ENCODE measurements around the gene C11orf71. TPM values are rescaled to one million over a fixed set of nuclear protein-coding genes. Genes with fewer than 3 reads are reported as not detected.

Gene C11orf71
- total RNA-seq, 1 donor from 2014 or later = 8.8 TPM

DNA sequence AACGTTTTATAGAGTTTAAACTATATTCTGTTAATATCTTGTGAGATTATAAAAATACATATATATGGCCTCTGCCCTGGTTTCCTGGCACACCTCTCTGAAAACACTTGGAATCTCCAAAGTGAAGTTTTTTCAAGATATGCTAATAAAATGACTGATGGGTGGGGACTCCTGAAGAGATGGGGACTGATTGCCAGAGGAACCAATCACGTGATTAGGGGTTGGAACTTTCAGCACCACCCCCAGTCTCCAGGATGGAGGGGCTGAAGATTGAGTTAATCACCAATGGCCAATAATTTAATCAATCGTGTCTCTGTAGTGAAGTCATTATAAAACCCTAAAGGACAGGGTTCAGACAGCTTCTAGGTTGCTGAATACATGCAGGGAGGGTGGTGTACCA is 37.4 kb downstream of the C11orf71 start:
- no peaks in the 10 kb centered on the region for H3K36me3 Mint-ChIP-seq
- no peak overlapping the region for H3K4me3 Mint-ChIP-seq
- peaks cover 7% of the 10 kb centered on the region for H3K9me3 Mint-ChIP-seq
- TF ChIP-seq, protein P1, sequence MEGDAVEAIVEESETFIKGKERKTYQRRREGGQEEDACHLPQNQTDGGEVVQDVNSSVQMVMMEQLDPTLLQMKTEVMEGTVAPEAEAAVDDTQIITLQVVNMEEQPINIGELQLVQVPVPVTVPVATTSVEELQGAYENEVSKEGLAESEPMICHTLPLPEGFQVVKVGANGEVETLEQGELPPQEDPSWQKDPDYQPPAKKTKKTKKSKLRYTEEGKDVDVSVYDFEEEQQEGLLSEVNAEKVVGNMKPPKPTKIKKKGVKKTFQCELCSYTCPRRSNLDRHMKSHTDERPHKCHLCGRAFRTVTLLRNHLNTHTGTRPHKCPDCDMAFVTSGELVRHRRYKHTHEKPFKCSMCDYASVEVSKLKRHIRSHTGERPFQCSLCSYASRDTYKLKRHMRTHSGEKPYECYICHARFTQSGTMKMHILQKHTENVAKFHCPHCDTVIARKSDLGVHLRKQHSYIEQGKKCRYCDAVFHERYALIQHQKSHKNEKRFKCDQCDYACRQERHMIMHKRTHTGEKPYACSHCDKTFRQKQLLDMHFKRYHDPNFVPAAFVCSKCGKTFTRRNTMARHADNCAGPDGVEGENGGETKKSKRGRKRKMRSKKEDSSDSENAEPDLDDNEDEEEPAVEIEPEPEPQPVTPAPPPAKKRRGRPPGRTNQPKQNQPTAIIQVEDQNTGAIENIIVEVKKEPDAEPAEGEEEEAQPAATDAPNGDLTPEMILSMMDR (IDR thresholded peaks at IDR 0.05; ENCODE audit: unreplicated experiment) = no peak
- H3K27me3 Mint-ChIP-seq (ENCODE audit: low read depth) = no peaks in the 10 kb centered on the region
- no peak for DNase-seq (ENCODE audit: low spot score in 2 of 2, unreplicated experiment in 2 of 2)
- no peak overlapping the region for H3K27ac Mint-ChIP-seq
- peaks cover 19% of the 10 kb centered on the region for H3K4me1 Mint-ChIP-seq

DNA sequence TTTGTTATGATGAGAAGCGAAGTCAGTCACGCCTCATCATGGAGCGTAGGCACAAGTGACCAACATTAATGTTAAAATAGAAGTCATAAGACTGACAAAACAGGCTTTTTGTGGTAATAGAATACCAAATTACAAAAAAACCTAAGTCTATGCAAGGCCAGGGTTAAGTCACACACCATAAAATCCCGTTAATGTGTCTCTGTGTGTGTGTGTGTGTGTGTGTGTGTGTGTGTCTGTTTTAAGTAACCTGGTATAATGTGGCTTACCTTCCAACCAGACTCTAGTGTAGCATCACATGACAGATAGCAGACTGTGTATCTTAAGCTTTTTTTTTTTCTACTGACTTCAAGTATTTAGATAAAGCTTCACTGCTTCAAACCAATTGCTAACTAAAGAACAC is 38.0 kb downstream of the C11orf71 start:
- no peak overlapping the region for H3K4me3 Mint-ChIP-seq
- no peaks in the 10 kb centered on the region for H3K27me3 Mint-ChIP-seq (ENCODE audit: low read depth)
- no peak for DNase-seq (ENCODE audit: low spot score in 2 of 2, unreplicated experiment in 2 of 2)
- H3K4me1 Mint-ChIP-seq = peaks cover 18% of the 10 kb centered on the region
- H3K36me3 Mint-ChIP-seq = no peaks in the 10 kb centered on the region
- peaks cover 12% of the 10 kb centered on the region for H3K9me3 Mint-ChIP-seq
- H3K27ac Mint-ChIP-seq = no peak overlapping the region
- TF ChIP-seq, protein P1 (IDR thresholded peaks at IDR 0.05; ENCODE audit: unreplicated experiment) = no peak

DNA sequence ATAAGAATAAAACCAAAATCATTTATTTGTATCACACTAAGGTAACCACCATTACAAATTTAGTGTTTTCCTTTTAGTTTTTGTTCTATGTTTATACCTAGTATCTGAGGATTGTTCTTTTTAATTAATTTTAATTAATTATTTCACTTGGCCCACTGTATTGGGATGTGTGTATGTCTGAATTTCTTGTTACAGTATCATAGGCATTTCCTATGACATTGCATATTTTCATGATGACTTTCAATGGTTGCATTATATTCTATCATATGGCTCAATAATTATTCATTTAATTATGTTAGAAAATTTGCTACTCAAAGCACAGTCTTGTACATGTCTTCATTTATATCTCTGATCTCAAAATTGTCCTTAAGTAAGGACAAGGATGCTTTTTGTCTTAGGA is 41.0 kb downstream of the C11orf71 start:
- DNase-seq (ENCODE audit: low spot score in 2 of 2, unreplicated experiment in 2 of 2) = no peak
- Mint-ChIP-seq H3K4me3 (no peak overlapping the region), H3K4me1 (peaks cover 12% of the 10 kb centered on the region), H3K27ac (no peak overlapping the region), H3K9me3 (peaks cover 12% of the 10 kb centered on the region), H3K27me3 (ENCODE audit: low read depth) (no peaks in the 10 kb centered on the region), H3K36me3 (no peaks in the 10 kb centered on the region)
- TF ChIP-seq, protein P1 (IDR thresholded peaks at IDR 0.05; ENCODE audit: unreplicated experiment) = no peak

DNA sequence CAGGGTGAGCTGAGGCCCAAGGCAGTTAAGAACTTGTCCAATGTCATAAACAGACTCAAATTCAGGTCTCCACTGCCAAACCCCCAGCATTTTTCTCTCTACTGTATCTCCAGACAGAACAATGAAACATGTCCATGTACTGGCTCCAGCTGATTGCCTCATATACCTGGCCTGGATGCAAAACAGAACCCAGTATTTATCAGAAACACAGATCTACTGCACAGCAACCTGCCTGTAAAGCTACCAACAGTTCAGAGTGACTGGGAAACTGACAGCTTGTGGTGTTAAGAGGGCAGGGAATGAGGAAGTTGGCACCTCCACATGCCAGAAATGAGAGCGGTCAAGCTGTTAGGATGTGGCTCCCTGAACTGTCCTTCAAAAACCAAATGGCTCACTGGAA is 41.6 kb downstream of the C11orf71 start:
- H3K27ac Mint-ChIP-seq = peak overlapping the region; percentile 51
- no peaks in the 10 kb centered on the region for H3K36me3 Mint-ChIP-seq
- no peak for DNase-seq (ENCODE audit: low spot score in 2 of 2, unreplicated experiment in 2 of 2)
- no peaks in the 10 kb centered on the region for H3K27me3 Mint-ChIP-seq (ENCODE audit: low read depth)
- TF ChIP-seq, protein P1 (IDR thresholded peaks at IDR 0.05; ENCODE audit: unreplicated experiment) = no peak
- H3K4me3 Mint-ChIP-seq = no peak overlapping the region
- peaks cover 18% of the 10 kb centered on the region for H3K4me1 Mint-ChIP-seq
- peaks cover 12% of the 10 kb centered on the region for H3K9me3 Mint-ChIP-seq

DNA sequence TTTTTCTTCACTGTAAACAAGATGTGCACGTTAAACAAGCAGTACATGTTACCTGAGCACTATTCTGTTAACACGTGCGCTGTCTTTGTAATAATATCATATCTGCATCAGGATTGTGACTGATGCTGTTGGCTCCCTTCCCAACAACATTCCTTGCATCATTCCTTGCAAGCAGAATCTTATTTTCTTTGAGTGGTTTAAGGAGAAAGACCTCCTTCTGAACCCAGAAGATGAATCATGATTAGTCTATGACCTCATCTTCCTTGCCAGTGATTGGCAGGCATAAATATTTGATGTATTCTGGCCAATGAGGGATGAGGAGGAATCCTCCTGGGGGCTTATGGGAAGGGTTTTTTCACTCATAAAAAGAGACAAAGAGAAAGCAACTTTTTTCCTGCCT is 46.2 kb downstream of the C11orf71 start:
- H3K36me3 Mint-ChIP-seq = no peaks in the 10 kb centered on the region
- H3K4me3 Mint-ChIP-seq = no peak overlapping the region
- H3K4me1 Mint-ChIP-seq = peaks cover 26% of the 10 kb centered on the region
- TF ChIP-seq, protein P1 (IDR thresholded peaks at IDR 0.05; ENCODE audit: unreplicated experiment) = no peak
- H3K9me3 Mint-ChIP-seq = peaks cover 6% of the 10 kb centered on the region
- no peaks in the 10 kb centered on the region for H3K27me3 Mint-ChIP-seq (ENCODE audit: low read depth)
- DNase-seq (ENCODE audit: low spot score in 2 of 2, unreplicated experiment in 2 of 2) = no peak
- H3K27ac Mint-ChIP-seq = peak overlapping the region; percentile 85

DNA sequence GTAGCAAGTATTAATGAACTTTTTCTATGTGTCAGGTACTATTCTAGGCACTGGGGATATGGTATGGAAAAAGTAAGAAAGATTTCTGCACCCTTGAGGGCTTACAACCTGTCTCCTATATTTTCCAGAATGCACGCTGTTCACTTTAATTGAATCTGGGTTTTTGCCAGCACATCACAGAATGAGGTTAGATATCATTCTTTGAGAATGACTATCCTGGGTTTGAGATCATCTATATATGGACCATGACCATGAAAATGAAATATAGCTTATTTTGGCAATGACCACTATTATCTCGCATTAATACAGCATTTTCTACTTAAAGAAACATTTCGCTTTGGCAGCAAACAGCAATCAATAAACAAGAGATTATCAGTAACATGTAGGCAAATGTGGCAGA is 46.9 kb downstream of the C11orf71 start:
- Mint-ChIP-seq H3K9me3 (peaks cover 6% of the 10 kb centered on the region), H3K4me3 (no peak overlapping the region), H3K27me3 (ENCODE audit: low read depth) (no peaks in the 10 kb centered on the region), H3K4me1 (peaks cover 28% of the 10 kb centered on the region), H3K27ac (peak overlapping the region; percentile 85), H3K36me3 (no peaks in the 10 kb centered on the region)
- TF ChIP-seq, protein P1 (IDR thresholded peaks at IDR 0.05; ENCODE audit: unreplicated experiment) = no peak
- DNase-seq (ENCODE audit: low spot score in 2 of 2, unreplicated experiment in 2 of 2) = no peak

Measured in mesothelial cell of epicardium (in vitro differentiated cells).